Hepatocyte (in vitro differentiated cells): ENCODE results near the gene MPZL1.

Experiments used
- CTCF ChIP-seq: fragments of 200-600 bp; sonication (generic); IDR thresholded peaks from 2 replicates; pipeline ENCODE4 v1.5.1; 2016; ENCODE audit warnings: antibody characterized with exemption, mild to moderate bottlenecking; ENCODE audit not compliant: poor library complexity
- EZH2 ChIP-seq: fragments of 200-600 bp; sonication (generic); IDR thresholded peaks from 2 replicates; pipeline ENCODE4 v1.6.1; 2016; ENCODE audit warnings: antibody characterized with exemption, mild to moderate bottlenecking, borderline replicate concordance
- EZH2phosphoT487 ChIP-seq: fragments of 200-600 bp; sonication (generic); IDR thresholded peaks from one replicate; pipeline ENCODE4 v1.6.1; 2018; ENCODE audit warnings: antibody characterized with exemption, mild to moderate bottlenecking, low read depth, moderate library complexity; ENCODE audit not compliant: unreplicated experiment, severe bottlenecking

GRCh38 chr1:167794043-167794442 is 72.3 kb downstream of the MPZL1 start:
- no peak for TF ChIP-seq EZH2
- TF ChIP-seq CTCF: no peak
- TF ChIP-seq EZH2phosphoT487: no peak
